Measurements from ENCODE around the gene TTYH3.
"Not testable (repeated sequence)": the region's sequence is repeated elsewhere in the genome, so short reads cannot be mapped to it uniquely, and the experiment has no call there.

TTYH3 gene

GRCh38 chr7:2691011-2691707, 59.4 kb downstream of the TTYH3 start:
- no peak for DNase-seq

GRCh38 chr7:2691932-2692439, 60.2 kb downstream of the TTYH3 start:
- not testable (repeated sequence) for DNase-seq

GRCh38 chr7:2692543-2692942, 60.8 kb downstream of the TTYH3 start:
- DNase-seq: no peak

GRCh38 chr7:2693420-2694121, 61.8 kb downstream of the TTYH3 start:
- not testable (repeated sequence) for DNase-seq

GRCh38 chr7:2694122-2694436, 62.3 kb downstream of the TTYH3 start:
- DNase-seq: not testable (repeated sequence)

GRCh38 chr7:2698581-2699288, 66.9 kb downstream of the TTYH3 start:
- no peak for DNase-seq

GRCh38 chr7:2699289-2699620, 67.5 kb downstream of the TTYH3 start:
- DNase-seq: no peak

- no peak for DNase-seq
These were observed 68.5 kb downstream of the TTYH3 start for GRCh38 chr7:2700141-2700850.

GRCh38 chr7:2701424-2701823, 69.6 kb downstream of the TTYH3 start:
- DNase-seq: no peak

GRCh38 chr7:2701832-2702593, 70.2 kb downstream of the TTYH3 start:
- DNase-seq: no peak

- no peak for DNase-seq
These were observed 70.8 kb downstream of the TTYH3 start for GRCh38 chr7:2702594-2702957.

- no peak for DNase-seq
These were observed 73.7 kb downstream of the TTYH3 start for GRCh38 chr7:2705371-2706096.

- DNase-seq: no peak
These were observed 74.9 kb downstream of the TTYH3 start for GRCh38 chr7:2706685-2707126.

GRCh38 chr7:2707481-2707880, 75.7 kb downstream of the TTYH3 start:
- DNase-seq: no peak

GRCh38 chr7:2708041-2708440, 76.3 kb downstream of the TTYH3 start:
- DNase-seq: no peak

- no peak for DNase-seq
These were observed 76.9 kb downstream of the TTYH3 start for GRCh38 chr7:2708547-2709310.

GRCh38 chr7:2709553-2710285, 77.9 kb downstream of the TTYH3 start:
- DNase-seq: peak; percentile 23

GRCh38 chr7:2710286-2710655, 78.5 kb downstream of the TTYH3 start:
- no peak for DNase-seq

GRCh38 chr7:2710901-2711551, 79.2 kb downstream of the TTYH3 start:
- DNase-seq: no peak

All from COR-L47 (cell line).